H1 (cell line): Measurements from ENCODE around the gene TCF20. TPM values are rescaled to one million over a fixed set of nuclear protein-coding genes. Genes with fewer than 3 reads are reported as not detected.

Experiments
- CTCF ChIA-PET: fragments of 300-600 bp; sonication (Branson Sonifier 250); formaldehyde crosslinking; loops from one replicate; lab custom pipeline; 2021; ENCODE audit not compliant: partially characterized antibody; lab: Charles Lee
- POLR2A ChIA-PET: fragments of 300-600 bp; sonication (Branson Sonifier 250); formaldehyde crosslinking; loops from one replicate; lab custom pipeline; 2021; ENCODE audit warnings: inconsistent platforms; ENCODE audit not compliant: partially characterized antibody; lab: Charles Lee
- DNase-seq, 2 experiments: peaks; one replicate each; pipeline versions ENCODE4 v3.0.0 to v3.0.0-alpha.2; 2010 to 2022; ENCODE audit warnings: low spot score in 2 of 2, low read depth in 1 of 2, mixed read lengths in 1 of 2
- FAIRE-seq: peaks from 2 replicates; lab custom pipeline; 2011; peaks lifted over from hg19 to GRCh38; lab: Jason Lieb, UNC
- H2AFZ ChIP-seq: 2 replicates; pipeline ENCODE4 v1.8.1; 2012; ENCODE audit warnings: low read length, inconsistent platforms
- H2AK5ac ChIP-seq: 2 replicates; pipeline ENCODE4 v1.6.1; 2013; ENCODE audit warnings: low read depth, low read length
- H2BK120ac ChIP-seq: replicated peaks from 2 replicates; pipeline ENCODE3; 2013; ENCODE audit warnings: low read depth, low read length, inconsistent platforms
- H2BK12ac ChIP-seq: 2 replicates; pipeline ENCODE4 v1.6.1; 2013; ENCODE audit warnings: low read depth, low read length
- H2BK15ac ChIP-seq: 2 replicates; pipeline ENCODE4 v1.6.1; 2013; ENCODE audit warnings: low read length
- H2BK20ac ChIP-seq: 2 replicates; pipeline ENCODE4 v1.6.1; 2013; ENCODE audit warnings: low read length
- H2BK5ac ChIP-seq: 2 replicates; pipeline ENCODE4 v1.6.1; 2013; ENCODE audit warnings: low read depth, low read length
- H3K14ac ChIP-seq: 2 replicates; pipeline ENCODE4 v1.6.1; 2013; ENCODE audit warnings: inconsistent platforms; ENCODE audit not compliant: insufficient read length
- H3K18ac ChIP-seq: 2 replicates; pipeline ENCODE4 v1.6.1; 2013; ENCODE audit warnings: low read length; ENCODE audit errors: extremely low read depth
- H3K23ac ChIP-seq: 2 replicates; pipeline ENCODE4 v1.6.1; 2013; ENCODE audit warnings: inconsistent platforms; ENCODE audit not compliant: insufficient read length
- H3K23me2 ChIP-seq: 2 replicates; pipeline ENCODE4 v1.6.1; 2013; ENCODE audit warnings: low read depth, low read length
- H3K27ac ChIP-seq: 2 replicates; pipeline ENCODE4 v1.6.1; 2011; ENCODE audit warnings: low read depth, low read length, inconsistent platforms
- H3K27me3 ChIP-seq, 4 experiments: replicated peaks in 1 of 4; 1 replicate in 1 of 4; 2 replicates in 3 of 4; pipeline versions ENCODE4 v1.6.1 to v1.8.1; 2011 to 2013; ENCODE audit warnings: low read length in 3 of 4, mild to moderate bottlenecking in 3 of 4, inconsistent platforms in 2 of 4, mixed read lengths in 2 of 4, moderate library complexity in 1 of 4; ENCODE audit not compliant: control insufficient read depth in 3 of 4, insufficient read depth in 3 of 4; ENCODE audit errors: extremely low read depth in 1 of 4
- H3K36me3 ChIP-seq, 4 experiments: 2 replicates each; pipeline versions ENCODE4 v1.6.1 to v1.8.1; 2011 to 2013; ENCODE audit warnings: mild to moderate bottlenecking in 4 of 4, low read length in 3 of 4, moderate library complexity in 2 of 4, control low read depth in 1 of 4, inconsistent platforms in 1 of 4; ENCODE audit not compliant: insufficient read depth in 4 of 4, control insufficient read depth in 2 of 4
- H3K4ac ChIP-seq: replicated peaks from 2 replicates; pipeline ENCODE3; 2013; ENCODE audit warnings: low read length, low read depth, mixed read lengths, inconsistent platforms; ENCODE audit not compliant: insufficient read length
- H3K4me1 ChIP-seq, 4 experiments: replicated peaks in 1 of 4; 1 replicate in 1 of 4; 2 replicates in 3 of 4; pipeline versions ENCODE4 v1.6.1 to v1.8.1; 2011 to 2013; ENCODE audit warnings: low read length in 3 of 4, inconsistent platforms in 2 of 4, mixed read lengths in 1 of 4; ENCODE audit not compliant: insufficient read depth in 4 of 4, control insufficient read depth in 3 of 4
- H3K4me2 ChIP-seq, 2 experiments: 2 replicates each; pipeline versions ENCODE4 v1.6.1 to v1.8.1; 2011 to 2013; ENCODE audit warnings: low read depth in 2 of 2, low read length in 2 of 2, control low read depth in 1 of 2, inconsistent platforms in 1 of 2, mild to moderate bottlenecking in 1 of 2; ENCODE audit not compliant: insufficient read depth in 1 of 2
- H3K4me3 ChIP-seq, 4 experiments: fragments of 200-600, 300-600 bp in 1 of 4; sonication (generic), shearing (Covaris generic), sonication (Bioruptor Twin) in 1 of 4; 2 replicates each; pipeline versions ENCODE4 v1.5.1 to v1.8.1; 2011 to 2016; ENCODE audit warnings: low read length in 4 of 4, low read depth in 3 of 4, control low read depth in 2 of 4, inconsistent platforms in 2 of 4, mild to moderate bottlenecking in 2 of 4, mixed read lengths in 1 of 4, moderate library complexity in 1 of 4; ENCODE audit not compliant: insufficient read depth in 2 of 4; ENCODE audit errors: extremely low read depth in 1 of 4
- H3K56ac ChIP-seq: replicated peaks from 2 replicates; pipeline ENCODE3; 2013; ENCODE audit warnings: low read depth, mild to moderate bottlenecking, mixed read lengths, low read length, inconsistent platforms; ENCODE audit not compliant: insufficient read length
- H3K79me1 ChIP-seq: 2 replicates; pipeline ENCODE4 v1.6.1; 2013; ENCODE audit warnings: low read depth, low read length, control low read depth
- H3K79me2 ChIP-seq, 2 experiments: 2 replicates each; pipeline versions ENCODE4 v1.6.1 to v1.8.1; 2012 to 2013; ENCODE audit warnings: low read length in 2 of 2, mild to moderate bottlenecking in 2 of 2, inconsistent platforms in 1 of 2; ENCODE audit not compliant: insufficient read depth in 2 of 2, control insufficient read depth in 1 of 2
- H3K9ac ChIP-seq, 4 experiments: replicated peaks in 1 of 4; 1 replicate in 1 of 4; 2 replicates in 3 of 4; pipeline versions ENCODE4 v1.6.1 to v1.8.1; 2011 to 2013; ENCODE audit warnings: low read depth in 3 of 4, low read length in 3 of 4, control low read depth in 2 of 4, mild to moderate bottlenecking in 2 of 4, moderate library complexity in 2 of 4, inconsistent platforms in 1 of 4; ENCODE audit errors: extremely low read depth in 1 of 4
- H3K9me3 ChIP-seq, 2 experiments: 2 replicates each; pipeline versions ENCODE4 v1.6.1 to v1.8.1; 2012 to 2013; ENCODE audit warnings: mild to moderate bottlenecking in 2 of 2, moderate library complexity in 2 of 2, control low read depth in 1 of 2, inconsistent platforms in 1 of 2, low read depth in 1 of 2, low read length in 1 of 2, mixed read lengths in 1 of 2; ENCODE audit not compliant: insufficient read depth in 2 of 2
- H4K20me1 ChIP-seq, 2 experiments: replicated peaks in 1 of 2; 2 replicates each; pipeline versions ENCODE3 to v1.8.1; 2011 to 2013; ENCODE audit warnings: inconsistent platforms in 2 of 2, low read length in 2 of 2, mild to moderate bottlenecking in 1 of 2; ENCODE audit not compliant: insufficient read depth in 2 of 2, control insufficient read depth in 1 of 2
- H4K5ac ChIP-seq: 2 replicates; pipeline ENCODE4 v1.6.1; 2013; ENCODE audit warnings: low read length, low read depth, mixed read lengths, inconsistent platforms; ENCODE audit not compliant: insufficient read length
- H4K8ac ChIP-seq: 2 replicates; pipeline ENCODE4 v1.8.0; 2013; ENCODE audit warnings: mild to moderate bottlenecking, moderate library complexity, low read length, inconsistent platforms; ENCODE audit not compliant: insufficient read depth; ENCODE audit errors: extremely low read depth
- H4K91ac ChIP-seq: replicated peaks from 2 replicates; pipeline ENCODE3; 2013; ENCODE audit warnings: low read length, mixed read lengths, inconsistent platforms; ENCODE audit not compliant: insufficient read length
- CHD1 ChIP-seq: IDR thresholded peaks from 2 replicates; pipeline ENCODE4 v1.6.1; 2012; ENCODE audit warnings: low read depth, low read length, improper control_type of control experiment
- CHD2 ChIP-seq: IDR thresholded peaks from 2 replicates; pipeline ENCODE4 v1.6.1; 2012; ENCODE audit warnings: low read length, improper control_type of control experiment
- E2F6 ChIP-seq: IDR thresholded peaks from 2 replicates; pipeline ENCODE4 v1.6.1; 2012; ENCODE audit warnings: inconsistent platforms
- GABPA ChIP-seq: IDR thresholded peaks from 2 replicates; pipeline ENCODE4 v1.6.1; 2011; ENCODE audit warnings: mild to moderate bottlenecking, low read length, moderate library complexity, borderline replicate concordance; ENCODE audit not compliant: insufficient read depth
- HDAC2 ChIP-seq, 2 experiments: fragments of 300-600 bp in 1 of 2; sonication (generic) in 1 of 2; IDR thresholded peaks; 2 replicates each; pipeline ENCODE4 v1.6.1; 2011 to 2012; ENCODE audit warnings: low read depth in 2 of 2, low read length in 2 of 2, mild to moderate bottlenecking in 2 of 2, moderate library complexity in 2 of 2, borderline replicate concordance in 1 of 2, inconsistent platforms in 1 of 2
- NRF1 ChIP-seq: IDR thresholded peaks from 2 replicates; pipeline ENCODE4 v1.6.1; 2011; ENCODE audit warnings: mild to moderate bottlenecking, low read depth, low read length, improper control_type of control experiment
- PHF8 ChIP-seq: fragments of 200-600 bp; sonication (generic); conservative IDR thresholded peaks from 2 replicates; pipeline ENCODE4 v1.7.1; 2012; ENCODE audit warnings: low read depth, mild to moderate bottlenecking, inconsistent platforms, low read length, moderate library complexity
- POU5F1 ChIP-seq: IDR thresholded peaks from 2 replicates; pipeline ENCODE4 v1.6.1; 2011; ENCODE audit warnings: low read depth, mild to moderate bottlenecking, low read length, moderate library complexity
- RNF2 ChIP-seq: fragments of 200-900, 300-1000 bp; sonication (generic); IDR thresholded peaks from 2 replicates; pipeline ENCODE4 v1.7.1; 2016; ENCODE audit warnings: borderline replicate concordance, low read depth, mild to moderate bottlenecking, antibody characterized with exemption, low read length; ENCODE audit not compliant: poor library complexity, severe bottlenecking; ENCODE audit errors: missing control alignments
- SIN3A ChIP-seq, 2 experiments: IDR thresholded peaks in 1 of 2; conservative IDR thresholded peaks in 1 of 2; 2 replicates each; pipeline ENCODE4 v1.6.1; 2011 to 2012; ENCODE audit warnings: low read length in 2 of 2, improper control_type of control experiment in 1 of 2, low read depth in 1 of 2, mild to moderate bottlenecking in 1 of 2
- SIX5 ChIP-seq: IDR thresholded peaks from 2 replicates; pipeline ENCODE4 v1.6.1; 2011; ENCODE audit warnings: mild to moderate bottlenecking, low read depth, low read length
- SP4 ChIP-seq: IDR thresholded peaks from 2 replicates; pipeline ENCODE4 v1.6.1; 2012; ENCODE audit warnings: low read length, inconsistent platforms
- SRF ChIP-seq: IDR thresholded peaks from 2 replicates; pipeline ENCODE4 v1.6.1; 2011; ENCODE audit warnings: mild to moderate bottlenecking, low read depth, low read length, moderate library complexity
- WGBS, 2 experiments: shearing (Covaris generic) in 1 of 2; methylation state at CpG; one replicate each; pipeline versions ENCODE4 v1.1.6 to v1.1.7; 2013 to 2015; ENCODE audit warnings: low lambda C conversion rate in 2 of 2, mixed read lengths in 2 of 2, inconsistent platforms in 1 of 2, low coverage in 1 of 2, missing lambda C conversion rate in 1 of 2; ENCODE audit not compliant: insufficient replicate concordance in 2 of 2, insufficient coverage in 1 of 2, insufficient read length in 1 of 2; ENCODE audit errors: extremely low coverage in 1 of 2, missing lambda C conversion rate in 1 of 2; 5-methylcytosine and 5-hydroxymethylcytosine counted together
- polyA plus RNA-seq, 7 experiments: library from polyadenylated mRNA; depleted of rRNA in 3 of 7; stranded (reverse) in 5 of 7; unstranded in 2 of 7; fragments of >200 nt in 5 of 7; fragments of 200-250 nt in 2 of 7; gene quantifications; 1 replicate in 5 of 7; 2 replicates in 1 of 7; 4 replicates in 1 of 7; pipeline versions ENCODE4 v1.2.1 to v1.2.3, GENCODE V29; 2011 to 2013; ENCODE audit warnings: missing spikeins in 2 of 7, mixed read lengths in 2 of 7
- total RNA-seq: library from RNA; stranded (reverse); fragmentation: NEBNext Ultra II Directional; extraction: Animal tissue kit (Norgen Biotek cat#: 25700); gene quantifications from 2 replicates; pipeline ENCODE4 v1.2.1, GENCODE V29; 2021

Gene TCF20
- total and polyA plus RNA-seq, 2 of the 8 experiments (the other 6 are each of a cell fraction or from before 2014, with no cell fraction given): 22.0 to 79.8 TPM

GRCh38 chr22:42258126-42258525 is 12.3 kb downstream of the TCF20 start:
- H2BK15ac ChIP-seq: no peak overlapping the region
- H2AK5ac ChIP-seq: no peak overlapping the region
- peaks cover 0 to under 1% (median 0%) of the 10 kb centered on the region in 4 experiments; a peak in 1 of 7 replicates for H3K4me1 ChIP-seq
- H3K56ac ChIP-seq: no peak overlapping the region
- no peak overlapping the region for H2BK120ac ChIP-seq
- H3K9ac ChIP-seq: no peak overlapping the region
- H3K36me3 ChIP-seq: no peaks in the 10 kb centered on the region
- H4K20me1 ChIP-seq: peaks cover 56 to 63% of the 10 kb centered on the region in 2 experiments
- no peak overlapping the region for H3K27ac ChIP-seq
- H3K4me2 ChIP-seq: no peak overlapping the region
- H2BK5ac ChIP-seq: no peak overlapping the region
- H3K4ac ChIP-seq: no peak overlapping the region
- peaks cover 19 to 89% of the 10 kb centered on the region in 2 experiments for H3K79me2 ChIP-seq
- 82% methylated on average over 5 of the region's 5 CpGs; no CpG with 5 or more reads in 1 of the 2 experiments for WGBS, 2 experiments
- no peak overlapping the region for H4K91ac ChIP-seq
- POLR2A ChIA-PET: no interaction called here
- no peak overlapping the region for H3K4me3 ChIP-seq
- no peak overlapping the region for H2AFZ ChIP-seq
- no peak overlapping the region for H4K8ac ChIP-seq
- peaks cover 5 to 49% (median 18%) of the 10 kb centered on the region in 4 experiments for H3K27me3 ChIP-seq
- H4K5ac ChIP-seq: no peak overlapping the region
- H3K9me3 ChIP-seq: no peaks in the 10 kb centered on the region
- H3K23me2 ChIP-seq: no peaks in the 10 kb centered on the region
- H2BK12ac ChIP-seq: no peak overlapping the region
- peaks cover 16% of the 10 kb centered on the region for H3K79me1 ChIP-seq
- H3K18ac ChIP-seq: no peak overlapping the region
- no peak for DNase-seq
- no peak overlapping the region for H3K14ac ChIP-seq
- CTCF ChIA-PET: interaction anchor here (1.8 kb wide), 1 partner anchor 24 kb away, joined by 6 read pairs; no protein-coding TSS in a partner anchor
- FAIRE-seq: no peak
- H2BK20ac ChIP-seq: no peak overlapping the region
- no peak overlapping the region for H3K23ac ChIP-seq
- TF ChIP-seq HDAC2 (IDR thresholded peaks at IDR 0.05; ENCODE audit: borderline replicate concordance in 1 of 2, low read depth in 2 of 2, low read length in 2 of 2) (no peak), POU5F1 (no peak), SRF (no peak), SIX5 (no peak), RNF2 (no peak), GABPA (no peak), CHD2 (no peak), PHF8 (no peak), E2F6 (no peak), SP4 (no peak), CHD1 (no peak), SIN3A (conservative IDR thresholded peaks at IDR 0.05 in 1 of 2, IDR thresholded peaks at IDR 0.05 in 1 of 2; ENCODE audit: low read depth in 1 of 2, low read length in 2 of 2) (no peak), NRF1 (no peak)
